Transverse colon (tissue), 4 donors: ENCODE data around the gene MAPKAPK2. TPM values are rescaled to one million over a fixed set of nuclear protein-coding genes. Genes with fewer than 3 reads are reported as not detected.
A peak's percentile ranks its signal among the peaks of the same experiment; 100 is the strongest.

Experiments
- DNase-seq: peaks from one replicate; pipeline ENCODE4 v3.0.0-alpha.2; 2019
- H3K27ac ChIP-seq, 4 donors: fragments of 200-600 bp; sonication (generic); 2 replicates each; pipeline ENCODE4 v1.5.1; 2016 to 2018; ENCODE audit warnings: inconsistent platforms in 4 of 4
- H3K27me3 ChIP-seq: fragments of 200-600 bp; sonication (generic); 2 replicates; pipeline ENCODE4 v1.5.1; 2017; ENCODE audit warnings: inconsistent platforms
- H3K36me3 ChIP-seq, 4 donors: fragments of 200-600 bp; sonication (generic); 2 replicates each; pipeline ENCODE4 v1.5.1; 2017 to 2019; ENCODE audit warnings: inconsistent platforms in 4 of 4
- H3K4me1 ChIP-seq, 4 donors: fragments of 200-600 bp; sonication (generic); 2 replicates each; pipeline ENCODE4 v1.5.1; 2017 to 2020; ENCODE audit warnings: inconsistent platforms in 4 of 4
- H3K4me3 ChIP-seq, 4 donors: fragments of 200-600 bp; sonication (generic); 1 replicate in 1 of 4; 2 replicates in 3 of 4; pipeline versions ENCODE4 v1.5.1 to v1.6.1; 2017 to 2019; ENCODE audit warnings: inconsistent platforms in 4 of 4
- H3K9me3 ChIP-seq, 2 donors: fragments of 200-600 bp; sonication (generic); 2 replicates each; pipeline ENCODE4 v1.5.1; 2017 to 2019; ENCODE audit warnings: inconsistent platforms in 2 of 2
- CTCF ChIP-seq, 5 experiments: fragments of 200-600 bp in 3 of 5; fragments of 450-650 bp in 2 of 5; sonication (generic) in 3 of 5; IDR thresholded peaks; 1 replicate in 2 of 5; 2 replicates in 3 of 5; pipeline ENCODE4 v1.5.1; 2016 to 2017; ENCODE audit warnings: antibody characterized with exemption in 5 of 5, inconsistent platforms in 3 of 5, mild to moderate bottlenecking in 2 of 5, moderate library complexity in 1 of 5
- EP300 ChIP-seq: sonication (generic); formaldehyde crosslinking; IDR thresholded peaks from one replicate; pipeline ENCODE4 v1.6.1; 2017; ENCODE audit warnings: antibody characterized with exemption, low read depth
- POLR2A ChIP-seq: fragments of 450-650 bp; IDR thresholded peaks from one replicate; pipeline ENCODE4 v1.6.1; 2016; ENCODE audit warnings: antibody characterized with exemption, mild to moderate bottlenecking, moderate library complexity
- POLR2AphosphoS5 ChIP-seq, 3 donors: sonication (generic); formaldehyde crosslinking; IDR thresholded peaks; one replicate each; pipeline ENCODE4 v1.6.1; 2016; ENCODE audit warnings: antibody characterized with exemption in 3 of 3
- WGBS, 2 donors: methylation state at CpG; one replicate each; pipeline ENCODE4 v1.1.5; 2018; ENCODE audit warnings: low coverage in 1 of 2; 5-methylcytosine and 5-hydroxymethylcytosine counted together
- in situ Hi-C, 4 donors: fragments of 200-750 bp; cut with MboI; loops; one replicate each; pipeline versions ENCODE4 v1.15.0 to v1.15.1; 2017; ENCODE audit warnings: low sequenced_read_pairs in 3 of 4, low pct_ligation_motif_present in 1 of 4, low pct_unique_long_range_greater_than_20kb in 1 of 4
- intact Hi-C: fragments of 100-400 bp; cut with DNase I; formaldehyde crosslinking; loops from one replicate; pipeline ENCODE4 v1.15.1; 2023; ENCODE audit warnings: low total_unique reads
- total RNA-seq, 4 donors: library from RNA; depleted of rRNA; stranded (reverse); fragments of >200 nt; gene quantifications; one replicate each; pipeline ENCODE4 v1.1.0, GENCODE V29; 2016

Gene MAPKAPK2
- total RNA-seq, 4 donors from 2014 or later, result 47.0 to 74.8 (median 52.2) TPM

- Histone ChIP-seq H3K9me3 (no peaks in the 10 kb centered on the region), H3K36me3 (no peaks in the 10 kb centered on the region), H3K4me1 (peaks cover 45 to 83% (median 69%) of the 10 kb centered on the region in 4 donors), H3K4me3 (no peak overlapping the region), H3K27ac (no peak overlapping the region), H3K27me3 (no peaks in the 10 kb centered on the region)
- intact Hi-C loops, result no loop called here
- no peak for DNase-seq
- WGBS, 2 donors, result 87 to 93% methylated on average over 5 to 7 of the region's 7 CpGs
- TF ChIP-seq EP300 (no peak), POLR2A (no peak), POLR2AphosphoS5 (IDR thresholded peaks at IDR 0.05) (no peak)
- in situ Hi-C loops, result no loop called here
These were observed 17.6 kb downstream of the MAPKAPK2 start for GRCh38 chr1:206702260-206702659.

GRCh38 chr1:206702803-206703202 lies 18.1 kb downstream of the MAPKAPK2 start:
- no peak overlapping the region for H3K27ac ChIP-seq
- H3K4me3 ChIP-seq, result no peak overlapping the region
- H3K9me3 ChIP-seq, result no peaks in the 10 kb centered on the region
- intact Hi-C loops, result no loop called here
- WGBS, 2 donors, result 100% methylated on average over 1 of the region's 1 CpG
- H3K36me3 ChIP-seq, result no peaks in the 10 kb centered on the region
- no peaks in the 10 kb centered on the region for H3K27me3 ChIP-seq
- peaks cover 50 to 83% (median 72%) of the 10 kb centered on the region in 4 donors for H3K4me1 ChIP-seq
- in situ Hi-C loops, result no loop called here
- TF ChIP-seq CTCF (IDR thresholded peaks at IDR 0.05) (no peak), POLR2AphosphoS5 (IDR thresholded peaks at IDR 0.05) (no peak), POLR2A (no peak), EP300 (no peak)
- no peak for DNase-seq

GRCh38 chr1:206703661-206704060 lies 19.0 kb downstream of the MAPKAPK2 start:
- H3K27me3 ChIP-seq, result no peaks in the 10 kb centered on the region
- 49 to 80% methylated on average over 3 to 4 of the region's 4 CpGs for WGBS, 2 donors
- peaks cover 57 to 83% (median 74%) of the 10 kb centered on the region in 4 donors for H3K4me1 ChIP-seq
- intact Hi-C loops (no loop called here), in situ Hi-C loops (no loop called here)
- no peaks in the 10 kb centered on the region for H3K36me3 ChIP-seq
- TF ChIP-seq POLR2AphosphoS5 (IDR thresholded peaks at IDR 0.05) (no peak), CTCF (IDR thresholded peaks at IDR 0.05) (no peak), EP300 (no peak), POLR2A (no peak)
- DNase-seq, result no peak
- H3K9me3 ChIP-seq, result no peaks in the 10 kb centered on the region
- no peak overlapping the region for H3K4me3 ChIP-seq
- H3K27ac ChIP-seq, result no peak overlapping the region

GRCh38 chr1:206704226-206704625 lies 19.5 kb downstream of the MAPKAPK2 start:
- no peak for TF ChIP-seq POLR2AphosphoS5 (IDR thresholded peaks at IDR 0.05)
- TF ChIP-seq POLR2A, result no peak
- TF ChIP-seq CTCF (IDR thresholded peaks at IDR 0.05), result no peak
- TF ChIP-seq EP300, result no peak
- intact Hi-C loops (no loop called here), in situ Hi-C loops (no loop called here)
- Histone ChIP-seq H3K9me3 (no peaks in the 10 kb centered on the region), H3K36me3 (no peaks in the 10 kb centered on the region), H3K4me1 (peaks cover 58 to 87% (median 76%) of the 10 kb centered on the region in 4 donors), H3K27me3 (no peaks in the 10 kb centered on the region), H3K4me3 (no peak overlapping the region), H3K27ac (no peak overlapping the region)
- no peak for DNase-seq
- 75% methylated on average over 9 of the region's 9 CpGs; no CpG with 5 or more reads in 1 of the 2 donors for WGBS, 2 donors

- DNase-seq, result no peak
- Histone ChIP-seq H3K4me3 (no peak overlapping the region), H3K9me3 (no peaks in the 10 kb centered on the region), H3K27ac (peak overlapping the region; percentile 55 to 63 (median 61)), H3K27me3 (no peaks in the 10 kb centered on the region), H3K4me1 (peaks cover 62 to 87% (median 78%) of the 10 kb centered on the region in 4 donors), H3K36me3 (no peaks in the 10 kb centered on the region)
- TF ChIP-seq POLR2AphosphoS5 (IDR thresholded peaks at IDR 0.05) (no peak), POLR2A (no peak), EP300 (no peak), CTCF (IDR thresholded peaks at IDR 0.05) (no peak)
- in situ Hi-C loops, result no loop called here
- intact Hi-C loops, result no loop called here
- WGBS, 2 donors, result 53 to 59% methylated on average over 3 to 4 of the region's 4 CpGs
These were observed 20.5 kb downstream of the MAPKAPK2 start for GRCh38 chr1:206705191-206705590.
